K562 (cell line): Measurements from ENCODE around the gene ENTREP3. TPM values are rescaled to one million over a fixed set of nuclear protein-coding genes. Genes with fewer than 3 reads are reported as not detected.

Source experiments
- ATAC-seq: fragments of 200-7000 bp; cut with Tn5 transposase; 3 replicates; pipeline ENCODE4 v1.9.1; 2020; ENCODE audit warnings: moderate library complexity
- BruUV-seq: library from RNA; stranded (reverse); fragments of 400-500 nt; replicated peaks from 2 replicates; lab custom pipeline; 2021; lab: Mats Ljungman, UMichigan
- CTCF ChIA-PET: fragments of 300-600 bp; formaldehyde crosslinking; extraction: SDS; loops from one replicate; lab custom pipeline; 2021; ENCODE audit warnings: low intra/inter-chr PET ratio; lab: Yijun Ruan, JAX
- POLR2A ChIA-PET: fragments of 300-600, 350-650 bp; sonication (Branson Sonifier 250); formaldehyde crosslinking; extraction: SDS; loops from one replicate; lab custom pipeline; 2021; ENCODE audit warnings: antibody characterized with exemption, inconsistent platforms; lab: Yijun Ruan, JAX
- DNase-seq, 4 experiments: peaks; one replicate each; pipeline versions ENCODE4 v3.0.0 to v3.0.0-alpha.2; 2011 to 2018; ENCODE audit warnings: low spot score in 3 of 4, mixed read lengths in 3 of 4; ENCODE audit errors: extremely low read depth in 1 of 4
- FAIRE-seq: peaks from 2 replicates; lab custom pipeline; 2011; peaks lifted over from hg19 to GRCh38; lab: Jason Lieb, UNC
- H2AFZ ChIP-seq: 2 replicates; pipeline ENCODE4 v1.6.0; 2011; ENCODE audit warnings: low read depth, low read length, control low read depth, inconsistent platforms
- H3K27ac ChIP-seq: fragments of 200-600 bp; 3 replicates; pipeline ENCODE4 v1.8.0; 2011; ENCODE audit warnings: low read depth, mild to moderate bottlenecking, control low read depth, inconsistent platforms, low read length, moderate library complexity, mixed read lengths; ENCODE audit errors: extremely low read depth
- H3K27me3 ChIP-seq, 2 experiments: fragments of 300-600 bp in 1 of 2; 2 replicates in 1 of 2; 3 replicates in 1 of 2; pipeline versions ENCODE4 v1.6.0 to v1.8.0; 2011; ENCODE audit warnings: inconsistent platforms in 2 of 2, low read length in 2 of 2, mild to moderate bottlenecking in 1 of 2, mixed read lengths in 1 of 2, moderate library complexity in 1 of 2; ENCODE audit not compliant: control insufficient read depth in 2 of 2, insufficient read depth in 2 of 2
- H3K36me3 ChIP-seq: fragments of 300-600 bp; 3 replicates; pipeline ENCODE4 v1.8.0; 2011; ENCODE audit warnings: mild to moderate bottlenecking, low read length, inconsistent platforms; ENCODE audit not compliant: control insufficient read depth, insufficient read depth
- H3K4me1 ChIP-seq, 2 experiments: fragments of 200-600 bp in 1 of 2; replicated peaks in 1 of 2; 2 replicates in 1 of 2; 3 replicates in 1 of 2; pipeline versions ENCODE4 v1.5.1 to v1.8.0; 2011; ENCODE audit warnings: inconsistent platforms in 2 of 2, low read length in 2 of 2, mild to moderate bottlenecking in 1 of 2, mixed read lengths in 1 of 2, moderate library complexity in 1 of 2; ENCODE audit not compliant: control insufficient read depth in 2 of 2, insufficient read depth in 2 of 2
- H3K4me2 ChIP-seq: 2 replicates; pipeline ENCODE4 v1.6.1; 2011; ENCODE audit warnings: low read length, control low read depth, inconsistent platforms, mixed read lengths; ENCODE audit not compliant: insufficient read depth
- H3K4me3 ChIP-seq: fragments of 200-600 bp; sonication (generic), shearing (Covaris generic); 2 replicates; pipeline ENCODE4 v1.5.1; 2016; ENCODE audit warnings: control low read depth, inconsistent platforms
- H3K79me2 ChIP-seq: fragments of 200-600 bp; 3 replicates; pipeline ENCODE4 v1.8.0; 2011; ENCODE audit warnings: low read length, inconsistent platforms; ENCODE audit not compliant: control insufficient read depth, insufficient read depth
- H3K9ac ChIP-seq, 2 experiments: 2 replicates each; pipeline versions ENCODE4 v1.6.0 to v1.6.1; 2011; ENCODE audit warnings: low read depth in 2 of 2, low read length in 2 of 2, control low read depth in 1 of 2, inconsistent platforms in 1 of 2, mild to moderate bottlenecking in 1 of 2, mixed read lengths in 1 of 2; ENCODE audit not compliant: insufficient read depth in 1 of 2
- H3K9me1 ChIP-seq: one replicate; pipeline ENCODE4 v1.6.0; 2011; ENCODE audit warnings: inconsistent platforms, mild to moderate bottlenecking, low read length, moderate library complexity; ENCODE audit not compliant: control insufficient read depth, insufficient read depth
- H3K9me3 ChIP-seq: replicated peaks from 2 replicates; pipeline ENCODE4 v1.5.1; 2011; ENCODE audit warnings: low read depth, low read length, inconsistent platforms; ENCODE audit not compliant: control insufficient read depth, insufficient read depth
- H4K20me1 ChIP-seq: replicated peaks from 2 replicates; pipeline ENCODE4 v1.6.1; 2011; ENCODE audit warnings: low read length, inconsistent platforms, mixed read lengths; ENCODE audit not compliant: control insufficient read depth, insufficient read depth
- EZH2 ChIP-seq: IDR thresholded peaks from 2 replicates; pipeline ENCODE4 v1.6.1; 2012; ENCODE audit warnings: low read depth, mild to moderate bottlenecking, inconsistent platforms, low read length, borderline replicate concordance
- MYNN ChIP-seq, 2 experiments: sonication (generic); formaldehyde crosslinking in 1 of 2; IDR thresholded peaks; 2 replicates each; pipeline versions ENCODE4 v1.5.0 to v1.6.1; 2016 to 2020; ENCODE audit warnings: antibody characterized with exemption in 1 of 2, missing genetic modification reagents in 1 of 2
- POLR3G ChIP-seq: IDR thresholded peaks from 2 replicates; pipeline ENCODE4 v1.6.1; 2011; ENCODE audit not compliant: insufficient read length, insufficient replicate concordance; ENCODE audit errors: extremely low read depth
- PRMT5 ChIP-seq: sonication (generic); formaldehyde crosslinking; IDR thresholded peaks from 2 replicates; pipeline ENCODE4 v1.5.0; 2020; ENCODE audit warnings: missing genetic modification reagents
- RBFOX2 ChIP-seq: fragments of 200-400 bp; formaldehyde crosslinking; IDR thresholded peaks from 2 replicates; pipeline ENCODE4 v1.6.1; 2017; ENCODE audit warnings: low read depth, mild to moderate bottlenecking, low read length, moderate library complexity
- SUPT5H ChIP-seq: fragments of 450-650 bp; IDR thresholded peaks from 2 replicates; pipeline ENCODE4 v1.6.1; 2016
- XRCC3 ChIP-seq: fragments of 450-650 bp; IDR thresholded peaks from 2 replicates; pipeline ENCODE4 v1.6.1; 2017; ENCODE audit warnings: mild to moderate bottlenecking, moderate library complexity
- WGBS: fragments of 100-300 bp; shearing (Covaris generic); methylation state at CpG from one replicate; pipeline ENCODE4 v1.1.6; 2016; ENCODE audit warnings: low coverage, mixed read lengths; ENCODE audit not compliant: insufficient coverage; ENCODE audit errors: missing lambda C conversion rate; 5-methylcytosine and 5-hydroxymethylcytosine counted together
- in situ Hi-C: fragments of 300-500 bp; cut with MboI; formaldehyde crosslinking; loops from 4 replicates; pipeline ENCODE4 v1.15.0; 2018; ENCODE audit warnings: inconsistent platforms, mixed read lengths
- intact Hi-C: fragments of 100-400 bp; cut with micrococcal nuclease; formaldehyde crosslinking; loops from 2 replicates; pipeline ENCODE4 v1.14.2; 2022
- polyA plus RNA-seq, 8 experiments: library from polyadenylated mRNA; depleted of rRNA in 4 of 8; stranded (reverse) in 5 of 8; unstranded in 3 of 8; fragments of >200 nt; fragmentation: Nextera tagmentation in 2 of 8; fragmentation: Illumina TruSeq in 1 of 8; extraction: Ambion mirVana in 2 of 8; extraction: Trizol in 1 of 8; gene quantifications; 2 replicates each; pipeline versions ENCODE4 v1.2.1 to v1.2.3, GENCODE V29; 2011 to 2014; ENCODE audit warnings: inconsistent platforms in 1 of 8, missing spikeins in 1 of 8
- total RNA-seq, 7 experiments: library from RNA; depleted of rRNA in 6 of 7; stranded (reverse); fragments of >200 nt in 6 of 7; fragmentation: Illumina TruSeq in 2 of 7; extraction: Trizol in 2 of 7; gene quantifications; 2 replicates each; pipeline versions ENCODE4 v1.2.1 to v1.2.3, GENCODE V29; 2011 to 2021; ENCODE audit warnings: low replicate concordance in 1 of 7
- TF ChIP-seq, protein P1 (sequence below): fragments of 450-650 bp; IDR thresholded peaks from 2 replicates; pipeline ENCODE4 v1.6.1; 2016; ENCODE audit warnings: mild to moderate bottlenecking

Gene ENTREP3
- total and polyA plus RNA-seq, 9 of the 15 experiments (the other 6 are each of a cell fraction or from before 2014, with no cell fraction given) = 1.9 to 41.8 (median 5.9) TPM

DNA sequence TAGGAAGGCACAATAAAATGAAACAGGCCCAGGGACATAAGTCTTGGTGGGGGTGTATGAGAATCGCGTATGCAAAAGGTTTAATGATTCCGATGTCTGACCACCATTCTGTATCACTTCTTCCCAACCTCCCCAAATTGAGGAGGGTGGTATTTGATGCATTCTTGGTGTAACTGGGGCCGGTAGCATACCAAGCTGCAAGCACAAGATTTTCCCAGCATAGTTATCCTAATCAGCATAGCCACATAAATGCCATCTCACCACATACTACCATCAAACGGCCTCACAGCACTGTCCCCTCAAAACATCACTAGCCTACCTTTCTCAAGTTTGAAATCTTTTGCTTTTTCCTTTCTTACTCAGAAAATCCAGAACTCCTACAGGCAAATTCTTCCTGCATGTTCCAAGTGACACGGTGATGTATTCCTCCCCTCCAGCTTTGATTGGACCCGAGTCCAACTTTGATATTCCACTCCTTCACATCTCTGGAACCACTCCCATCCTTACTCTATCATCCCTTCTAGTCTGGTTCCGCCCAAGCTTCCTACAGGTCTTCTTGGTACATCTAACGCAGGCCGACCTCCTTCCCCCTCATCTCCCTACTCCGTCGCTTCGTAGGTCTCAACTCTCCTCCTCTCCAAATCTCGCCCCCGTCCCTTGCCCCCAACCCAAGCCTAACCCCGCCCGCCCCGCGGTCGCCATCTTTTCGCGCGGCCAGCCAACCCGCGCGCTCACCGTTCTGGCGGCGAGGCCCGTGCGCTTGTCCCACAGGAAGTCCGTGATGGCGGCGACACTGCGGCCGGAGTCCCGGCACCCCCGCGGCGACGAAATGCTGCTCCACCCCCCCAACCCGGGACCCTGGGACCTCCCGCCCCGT, 17.4 kb upstream of the ENTREP3 start (continued):
- TF ChIP-seq EZH2 = no peak

DNA sequence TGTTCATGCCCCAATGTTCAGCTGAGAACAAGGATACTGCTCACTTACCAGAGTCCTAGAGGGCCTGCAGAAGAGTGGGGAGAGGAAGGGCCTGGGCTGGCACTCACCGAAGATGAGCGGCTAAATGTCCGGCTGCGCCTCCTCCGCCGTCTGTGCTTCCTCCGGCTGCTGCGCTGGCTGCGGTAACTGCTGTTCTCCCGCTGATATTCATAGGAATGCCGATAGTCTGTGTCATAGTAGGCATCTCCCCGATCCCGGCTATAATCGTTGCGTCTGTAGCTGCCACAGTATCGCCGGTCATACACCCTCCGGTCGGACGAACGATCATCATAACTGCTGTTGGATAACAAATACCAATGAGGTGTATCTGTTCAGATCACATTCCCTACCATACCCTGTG, 14.1 kb upstream of the ENTREP3 start:
- in situ Hi-C loops (no loop called here), intact Hi-C loops (no loop called here)
- CTCF ChIA-PET = no interaction called here
- no peak for FAIRE-seq
- no peak for ATAC-seq
- H2AFZ ChIP-seq = no peak overlapping the region
- peaks cover 5 to 12% of the 10 kb centered on the region in 2 experiments; a peak in 4 of 5 replicates for H3K4me1 ChIP-seq
- TF ChIP-seq, protein P1, sequence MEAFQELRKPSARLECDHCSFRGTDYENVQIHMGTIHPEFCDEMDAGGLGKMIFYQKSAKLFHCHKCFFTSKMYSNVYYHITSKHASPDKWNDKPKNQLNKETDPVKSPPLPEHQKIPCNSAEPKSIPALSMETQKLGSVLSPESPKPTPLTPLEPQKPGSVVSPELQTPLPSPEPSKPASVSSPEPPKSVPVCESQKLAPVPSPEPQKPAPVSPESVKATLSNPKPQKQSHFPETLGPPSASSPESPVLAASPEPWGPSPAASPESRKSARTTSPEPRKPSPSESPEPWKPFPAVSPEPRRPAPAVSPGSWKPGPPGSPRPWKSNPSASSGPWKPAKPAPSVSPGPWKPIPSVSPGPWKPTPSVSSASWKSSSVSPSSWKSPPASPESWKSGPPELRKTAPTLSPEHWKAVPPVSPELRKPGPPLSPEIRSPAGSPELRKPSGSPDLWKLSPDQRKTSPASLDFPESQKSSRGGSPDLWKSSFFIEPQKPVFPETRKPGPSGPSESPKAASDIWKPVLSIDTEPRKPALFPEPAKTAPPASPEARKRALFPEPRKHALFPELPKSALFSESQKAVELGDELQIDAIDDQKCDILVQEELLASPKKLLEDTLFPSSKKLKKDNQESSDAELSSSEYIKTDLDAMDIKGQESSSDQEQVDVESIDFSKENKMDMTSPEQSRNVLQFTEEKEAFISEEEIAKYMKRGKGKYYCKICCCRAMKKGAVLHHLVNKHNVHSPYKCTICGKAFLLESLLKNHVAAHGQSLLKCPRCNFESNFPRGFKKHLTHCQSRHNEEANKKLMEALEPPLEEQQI = no peak
- TF ChIP-seq XRCC3 = no peak
- no peak for TF ChIP-seq PRMT5 (CRISPR knock-in tag)
- no peak for TF ChIP-seq MYNN (IDR thresholded peaks at IDR 0.05)
- TF ChIP-seq MYNN (CRISPR knock-in tag; IDR thresholded peaks at IDR 0.05) = no peak
- no peak for TF ChIP-seq SUPT5H
- TF ChIP-seq POLR3G = no peak
- TF ChIP-seq RBFOX2 = peak; percentile 33; the same call in 1 of the 2 replicates
- TF ChIP-seq, all 486 proteins: peak for 1
- BruUV-seq = no TSS peak
- no peaks in the 10 kb centered on the region for H3K27me3 ChIP-seq
- POLR2A ChIA-PET = no interaction called here
- no peak overlapping the region for H3K27ac ChIP-seq
- H3K9ac ChIP-seq = peak overlapping the region in 1 of 2 experiments; percentile 52; a peak in 1 of 4 replicates
- H3K4me2 ChIP-seq = no peak overlapping the region
- no peak for DNase-seq
- WGBS = 95% methylated on average over 21 of the region's 21 CpGs
- H3K79me2 ChIP-seq = peaks cover 48% of the 10 kb centered on the region
- no peaks in the 10 kb centered on the region for H3K9me3 ChIP-seq
- no peaks in the 10 kb centered on the region; the same call in 1 of the 2 replicates for H4K20me1 ChIP-seq
- no peak overlapping the region for H3K4me3 ChIP-seq
- peaks cover 3% of the 10 kb centered on the region for H3K9me1 ChIP-seq
- H3K36me3 ChIP-seq = peaks cover 81% of the 10 kb centered on the region
